ENCODE results near the gene FUT2.

The FUT2 gene

GRCh38 chr19:48734625-48735024 lies 38.9 kb downstream of the FUT2 start:
- DNase-seq = no peak

GRCh38 chr19:48735031-48735615 lies 39.4 kb downstream of the FUT2 start:
- DNase-seq = no peak

GRCh38 chr19:48737360-48737998 lies 41.7 kb downstream of the FUT2 start:
- peak; percentile 17 for DNase-seq

GRCh38 chr19:48738557-48739403 lies 43.0 kb downstream of the FUT2 start:
- peak; percentile 60 for DNase-seq

- no peak for DNase-seq
These were observed 43.8 kb downstream of the FUT2 start for GRCh38 chr19:48739404-48740163.

GRCh38 chr19:48740164-48740972 lies 44.6 kb downstream of the FUT2 start, which contains the start of gene RASIP1:
Gene RASIP1, minus strand, starts transcription at chr19:48740610. Its CDS starts 328 bp downstream, at chr19:48740282.
- DNase-seq = no peak

- no peak for DNase-seq
These were observed 45.6 kb downstream of the FUT2 start for GRCh38 chr19:48741129-48741999.

- no peak for DNase-seq
These were observed 46.3 kb downstream of the FUT2 start for GRCh38 chr19:48742096-48742495.

- DNase-seq = peak; percentile 53
These were observed 49.6 kb downstream of the FUT2 start for GRCh38 chr19:48745208-48745995.

- no peak for DNase-seq
These were observed 50.3 kb downstream of the FUT2 start for GRCh38 chr19:48746110-48746509.

- DNase-seq = no peak
These were observed 51.2 kb downstream of the FUT2 start, which contains the start of gene IZUMO1 for GRCh38 chr19:48746738-48747575. Gene IZUMO1, minus strand, starts transcription at chr19:48746909. Its CDS starts 1,050 bp downstream, at chr19:48745859.

- DNase-seq = no peak
These were observed 53.9 kb downstream of the FUT2 start for GRCh38 chr19:48749571-48750198.

- no peak for DNase-seq
These were observed 54.6 kb downstream of the FUT2 start for GRCh38 chr19:48750351-48750750.

- no peak for DNase-seq
These were observed 55.2 kb downstream of the FUT2 start for GRCh38 chr19:48750771-48751504.

GRCh38 chr19:48751845-48752495 lies 56.2 kb downstream of the FUT2 start:
- no peak for DNase-seq

- DNase-seq = peak; percentile 69
These were observed 57.0 kb downstream of the FUT2 start, which contains the start of gene FUT1 for GRCh38 chr19:48752496-48753365. Gene FUT1, minus strand, starts transcription at chr19:48752641. Its CDS starts 1,360 bp downstream, at chr19:48751281.

Measured in NCI-H2029 treated with DMSO at 0.1 percent for 48 hours (cell line).